Measurements from ENCODE around the gene CHSY3.

The CHSY3 gene

DNA sequence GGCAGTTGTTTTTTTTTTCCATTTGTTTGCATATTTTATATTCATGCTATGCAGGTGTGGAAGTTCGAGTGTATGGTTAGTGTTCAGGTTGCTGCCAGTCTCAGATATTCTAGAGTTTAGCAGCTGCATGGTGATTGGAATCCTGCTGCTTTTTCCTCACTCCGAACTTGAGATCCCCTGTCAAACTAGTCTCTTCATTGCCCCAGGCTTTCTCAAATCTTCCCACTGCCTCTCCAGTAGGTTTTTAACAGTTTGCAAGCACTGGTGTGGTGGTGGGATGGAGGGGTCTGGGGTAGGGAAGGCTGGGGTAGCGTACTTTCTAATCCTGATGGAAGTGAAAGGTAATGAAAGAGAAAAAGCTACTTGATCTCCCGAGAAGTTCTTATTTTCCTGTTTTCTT, 112.9 kb downstream of the CHSY3 start:
- Histone ChIP-seq H3K27ac (no peak overlapping the region), H3K36me3 (replicated peaks) (no peaks in the 10 kb centered on the region), H3K4me3 (ENCODE audit: low read depth, low read length) (no peak overlapping the region), H3K27me3 (replicated peaks) (no peaks in the 10 kb centered on the region)
- DNase-seq, result no peak
- in situ Hi-C loops (cut with HindIII; ENCODE audit: low pct_ligation_motif_present, low sequenced_read_pairs), result no loop called here
- TF ChIP-seq, protein P1, sequence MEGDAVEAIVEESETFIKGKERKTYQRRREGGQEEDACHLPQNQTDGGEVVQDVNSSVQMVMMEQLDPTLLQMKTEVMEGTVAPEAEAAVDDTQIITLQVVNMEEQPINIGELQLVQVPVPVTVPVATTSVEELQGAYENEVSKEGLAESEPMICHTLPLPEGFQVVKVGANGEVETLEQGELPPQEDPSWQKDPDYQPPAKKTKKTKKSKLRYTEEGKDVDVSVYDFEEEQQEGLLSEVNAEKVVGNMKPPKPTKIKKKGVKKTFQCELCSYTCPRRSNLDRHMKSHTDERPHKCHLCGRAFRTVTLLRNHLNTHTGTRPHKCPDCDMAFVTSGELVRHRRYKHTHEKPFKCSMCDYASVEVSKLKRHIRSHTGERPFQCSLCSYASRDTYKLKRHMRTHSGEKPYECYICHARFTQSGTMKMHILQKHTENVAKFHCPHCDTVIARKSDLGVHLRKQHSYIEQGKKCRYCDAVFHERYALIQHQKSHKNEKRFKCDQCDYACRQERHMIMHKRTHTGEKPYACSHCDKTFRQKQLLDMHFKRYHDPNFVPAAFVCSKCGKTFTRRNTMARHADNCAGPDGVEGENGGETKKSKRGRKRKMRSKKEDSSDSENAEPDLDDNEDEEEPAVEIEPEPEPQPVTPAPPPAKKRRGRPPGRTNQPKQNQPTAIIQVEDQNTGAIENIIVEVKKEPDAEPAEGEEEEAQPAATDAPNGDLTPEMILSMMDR (IDR thresholded peaks at IDR 0.05; ENCODE audit: low read depth, low read length, missing control alignments), result no peak

DNA sequence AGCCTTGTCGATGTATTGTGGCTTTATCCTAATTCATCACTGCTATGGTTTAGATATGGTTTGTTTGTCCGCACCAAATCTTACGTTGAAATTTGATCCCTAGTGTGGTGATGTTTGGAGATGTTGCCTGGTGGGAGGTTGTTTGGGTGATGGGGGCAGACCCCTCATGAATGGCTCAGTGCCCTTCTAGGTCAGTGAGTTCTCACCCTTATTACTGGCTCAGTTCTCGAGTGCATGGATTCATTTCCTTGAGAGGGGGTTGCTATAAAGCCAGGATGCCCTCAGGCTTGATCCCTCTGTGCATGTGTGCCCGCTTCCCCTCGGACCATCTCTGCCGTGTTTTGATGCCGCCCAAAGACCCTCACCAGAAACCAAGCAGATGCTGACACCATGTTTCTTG, 114.4 kb downstream of the CHSY3 start:
- H3K27ac ChIP-seq, result no peak overlapping the region
- H3K4me3 ChIP-seq (ENCODE audit: low read depth, low read length), result no peak overlapping the region
- in situ Hi-C loops (cut with HindIII; ENCODE audit: low pct_ligation_motif_present, low sequenced_read_pairs), result no loop called here
- no peak for DNase-seq
- H3K36me3 ChIP-seq (replicated peaks), result no peaks in the 10 kb centered on the region
- TF ChIP-seq, protein P1 (IDR thresholded peaks at IDR 0.05; ENCODE audit: low read depth, low read length, missing control alignments), result no peak
- no peaks in the 10 kb centered on the region for H3K27me3 ChIP-seq (replicated peaks)

DNA sequence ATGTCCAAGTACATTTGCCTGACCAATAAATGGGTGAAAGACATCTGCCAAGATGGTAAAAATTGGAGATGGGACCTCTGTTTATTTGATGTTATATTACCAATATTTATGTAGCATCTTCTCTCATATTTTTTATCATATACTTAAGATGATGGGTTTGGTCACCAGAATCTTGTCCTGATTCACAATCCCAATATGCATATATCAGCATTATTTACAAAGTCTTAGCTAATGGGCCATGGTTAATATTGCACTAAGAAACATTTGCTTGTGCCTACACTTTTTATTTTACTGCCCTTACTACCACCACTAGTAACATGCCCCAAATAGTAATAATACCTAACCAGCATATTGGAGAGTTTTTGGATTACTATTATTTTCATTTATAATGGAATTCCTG, 116.7 kb downstream of the CHSY3 start:
- DNase-seq, result no peak
- Histone ChIP-seq H3K27ac (no peak overlapping the region), H3K27me3 (replicated peaks) (no peaks in the 10 kb centered on the region), H3K4me3 (ENCODE audit: low read depth, low read length) (no peak overlapping the region), H3K36me3 (replicated peaks) (no peaks in the 10 kb centered on the region)
- in situ Hi-C loops (cut with HindIII; ENCODE audit: low pct_ligation_motif_present, low sequenced_read_pairs), result no loop called here
- TF ChIP-seq, protein P1 (IDR thresholded peaks at IDR 0.05; ENCODE audit: low read depth, low read length, missing control alignments), result no peak

DNA sequence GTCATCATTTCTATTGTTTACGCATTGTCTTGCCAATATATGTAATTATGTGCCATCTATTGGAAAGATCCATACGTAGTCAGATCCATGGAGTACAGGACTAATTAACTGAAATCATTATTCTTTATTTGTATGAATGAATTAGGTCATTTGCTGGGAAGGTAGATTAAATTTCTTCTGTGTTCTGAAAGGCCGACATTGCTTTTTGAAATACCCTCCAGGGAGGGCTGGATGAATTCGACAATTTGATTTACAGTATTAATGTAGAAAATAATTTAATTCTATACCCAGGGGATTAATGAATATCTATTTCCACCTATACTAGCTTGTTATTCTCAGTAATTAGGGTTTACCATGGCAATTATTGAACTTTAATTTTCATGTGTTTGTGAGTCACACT, 117.6 kb downstream of the CHSY3 start:
- Histone ChIP-seq H3K36me3 (replicated peaks) (no peaks in the 10 kb centered on the region), H3K4me3 (ENCODE audit: low read depth, low read length) (no peak overlapping the region), H3K27ac (no peak overlapping the region), H3K27me3 (replicated peaks) (no peaks in the 10 kb centered on the region)
- DNase-seq, result no peak
- in situ Hi-C loops (cut with HindIII; ENCODE audit: low pct_ligation_motif_present, low sequenced_read_pairs), result no loop called here
- TF ChIP-seq, protein P1 (IDR thresholded peaks at IDR 0.05; ENCODE audit: low read depth, low read length, missing control alignments), result no peak

DNA sequence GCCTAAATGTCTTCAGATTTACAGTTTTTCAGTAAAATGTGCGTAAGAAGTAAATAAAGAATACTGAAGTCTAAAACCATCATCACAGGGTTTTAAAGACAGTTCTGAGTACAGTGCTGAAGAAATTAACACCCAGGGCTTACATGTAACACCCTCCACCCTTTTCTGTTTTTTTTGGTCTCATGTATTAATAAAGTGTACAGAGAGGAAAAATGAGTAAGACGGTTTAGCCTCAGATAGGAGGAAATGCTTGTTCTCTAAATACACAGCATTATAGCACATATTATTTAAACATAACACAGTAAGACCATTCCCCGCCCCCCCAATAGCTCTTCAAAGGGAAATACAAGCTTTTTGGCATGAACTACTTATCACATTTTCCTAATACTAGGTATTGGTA, 119.3 kb downstream of the CHSY3 start:
- in situ Hi-C loops (cut with HindIII; ENCODE audit: low pct_ligation_motif_present, low sequenced_read_pairs), result no loop called here
- TF ChIP-seq, protein P1 (IDR thresholded peaks at IDR 0.05; ENCODE audit: low read depth, low read length, missing control alignments), result no peak
- H3K36me3 ChIP-seq (replicated peaks), result no peaks in the 10 kb centered on the region
- H3K27ac ChIP-seq, result no peak overlapping the region
- H3K4me3 ChIP-seq (ENCODE audit: low read depth, low read length), result no peak overlapping the region
- no peak for DNase-seq
- H3K27me3 ChIP-seq (replicated peaks), result no peaks in the 10 kb centered on the region

DNA sequence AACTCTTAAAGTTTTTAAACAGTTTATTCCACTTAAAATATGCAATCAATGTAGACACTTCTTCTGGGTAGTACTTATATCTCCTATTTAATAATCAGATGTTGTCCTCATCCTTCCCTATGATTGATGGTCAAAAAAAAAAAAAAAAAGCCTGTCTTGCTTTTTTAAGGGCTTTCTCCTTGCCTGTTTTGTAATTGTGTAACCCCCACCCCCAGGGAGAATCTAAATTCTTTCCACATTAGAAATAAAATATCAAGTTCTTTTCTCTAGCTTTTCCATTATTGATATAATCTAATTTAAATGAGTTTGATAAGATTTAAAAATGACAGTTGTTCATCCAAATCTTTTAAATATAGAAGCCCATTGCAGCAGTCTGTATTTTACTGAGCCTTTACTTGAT, 119.7 kb downstream of the CHSY3 start:
- no peaks in the 10 kb centered on the region for H3K36me3 ChIP-seq (replicated peaks)

More for the DNA sequence above, 119.7 kb downstream of the CHSY3 start:
- no peaks in the 10 kb centered on the region for H3K27me3 ChIP-seq (replicated peaks)
- no peak overlapping the region for H3K27ac ChIP-seq
- in situ Hi-C loops (cut with HindIII; ENCODE audit: low pct_ligation_motif_present, low sequenced_read_pairs), result no loop called here
- TF ChIP-seq, protein P1 (IDR thresholded peaks at IDR 0.05; ENCODE audit: low read depth, low read length, missing control alignments), result no peak
- DNase-seq, result no peak
- no peak overlapping the region for H3K4me3 ChIP-seq (ENCODE audit: low read depth, low read length)
